Measurements from ENCODE around the gene CELF2.

The CELF2 gene

GRCh38 chr10:11282156-11282555 lies 264.5 kb downstream of the CELF2 start:
- DNase-seq: no peak

GRCh38 chr10:11282661-11283060 lies 265.0 kb downstream of the CELF2 start:
- no peak for DNase-seq

- no peak for DNase-seq
Observed at GRCh38 chr10:11284291-11285085, 266.8 kb downstream of the CELF2 start.

GRCh38 chr10:11285171-11285570 lies 267.5 kb downstream of the CELF2 start:
- no peak for DNase-seq

- no peak for DNase-seq
Observed at GRCh38 chr10:11286261-11286852, 268.7 kb downstream of the CELF2 start.

GRCh38 chr10:11288302-11288701 lies 270.6 kb downstream of the CELF2 start:
- no peak for DNase-seq

GRCh38 chr10:11290156-11290890 lies 272.7 kb downstream of the CELF2 start:
- no peak for DNase-seq

- DNase-seq: no peak
Observed at GRCh38 chr10:11292576-11293302, 275.1 kb downstream of the CELF2 start.

GRCh38 chr10:11293332-11293731 lies 275.7 kb downstream of the CELF2 start:
- no peak for DNase-seq

GRCh38 chr10:11294831-11295450 lies 277.3 kb downstream of the CELF2 start:
- DNase-seq: no peak

GRCh38 chr10:11295492-11295891 lies 277.8 kb downstream of the CELF2 start:
- no peak for DNase-seq

- no peak for DNase-seq
Observed at GRCh38 chr10:11297136-11297535, 279.5 kb downstream of the CELF2 start.

- no peak for DNase-seq
Observed at GRCh38 chr10:11298116-11298515, 280.4 kb downstream of the CELF2 start.

GRCh38 chr10:11299125-11299524 lies 281.5 kb downstream of the CELF2 start:
- no peak for DNase-seq

- DNase-seq: no peak
Observed at GRCh38 chr10:11300026-11300425, 282.4 kb downstream of the CELF2 start.

- no peak for DNase-seq
Observed at GRCh38 chr10:11300563-11300962, 282.9 kb downstream of the CELF2 start.

GRCh38 chr10:11301571-11302111 lies 284.0 kb downstream of the CELF2 start:
- DNase-seq: no peak

GRCh38 chr10:11302181-11302580 lies 284.5 kb downstream of the CELF2 start:
- no peak for DNase-seq

- DNase-seq: no peak
Observed at GRCh38 chr10:11303361-11304170, 285.9 kb downstream of the CELF2 start.

GRCh38 chr10:11304906-11305585 lies 287.4 kb downstream of the CELF2 start:
- DNase-seq: no peak
